CD1c-positive myeloid dendritic cell (primary cell): Measurements from ENCODE around the gene MAN1C1.

Experiments
- DNase-seq: peaks from one replicate; pipeline ENCODE4 v3.0.0-alpha.2; 2016; ENCODE audit errors: extremely low spot score

Gene MAN1C1

DNA sequence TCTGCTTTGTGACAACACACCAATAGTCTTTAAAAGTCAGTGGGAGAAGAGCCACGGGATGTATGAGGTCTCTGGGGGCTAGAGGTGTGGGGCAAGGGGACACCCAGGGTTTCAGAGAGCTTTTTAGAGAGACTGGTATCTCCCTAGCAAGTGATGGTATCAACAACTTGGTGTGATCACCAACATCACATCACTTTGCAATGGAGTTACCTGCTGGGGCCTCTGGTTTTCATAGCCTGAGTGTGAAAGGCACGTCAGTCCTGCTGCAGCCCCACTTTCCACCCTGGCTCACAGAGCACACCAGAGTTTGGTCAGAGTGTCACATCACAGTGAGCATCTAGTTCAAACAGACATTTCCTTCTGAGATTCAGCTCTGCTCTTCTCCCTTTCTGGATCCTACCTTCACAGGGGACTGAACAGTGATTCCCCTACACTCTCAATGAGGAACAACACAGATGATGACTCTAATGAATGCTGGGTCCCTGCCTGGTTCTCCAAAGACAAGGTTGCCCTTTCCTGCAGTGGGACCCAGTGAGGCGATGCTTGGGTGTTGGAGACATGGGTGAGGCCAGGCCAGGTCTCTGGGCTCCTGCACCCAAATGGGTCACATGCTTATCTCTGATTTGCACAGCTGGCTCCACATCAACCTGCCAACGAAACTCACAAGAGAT lies 2.0 kb upstream of the MAN1C1 start:
- DNase-seq: no peak

GRCh38 chr1:25615172-25615541 lies 1.4 kb upstream of the MAN1C1 start:
- DNase-seq: no peak

DNA sequence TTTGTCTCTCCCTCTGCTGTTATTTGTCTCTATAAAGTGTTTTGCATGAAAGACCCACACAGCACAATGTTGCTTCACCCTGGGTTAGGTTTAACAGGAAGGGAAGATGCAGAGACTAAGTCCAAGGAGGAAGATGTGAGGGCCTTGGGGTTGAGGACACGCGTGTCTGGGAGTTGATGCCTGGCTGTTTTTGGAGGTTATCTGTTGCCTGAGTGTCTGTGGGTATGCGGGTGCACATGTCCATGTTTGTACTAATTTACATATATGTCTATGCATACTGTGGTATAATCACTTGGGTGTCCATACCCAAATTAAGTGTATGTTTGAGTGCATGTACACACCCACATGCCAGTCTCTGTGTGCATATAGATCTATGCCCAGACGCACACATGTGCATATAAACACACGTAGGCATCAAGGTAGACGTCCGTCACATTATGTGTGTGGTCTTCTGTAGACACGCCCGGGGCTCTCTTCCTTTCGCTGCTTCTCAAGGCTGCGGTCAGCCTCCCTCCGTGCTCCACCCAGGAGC lies 962 bp upstream of the MAN1C1 start:
- DNase-seq: no peak

- DNase-seq: no peak
These were observed 515 bp downstream of the MAN1C1 start for GRCh38 chr1:25616987-25617624.

DNA sequence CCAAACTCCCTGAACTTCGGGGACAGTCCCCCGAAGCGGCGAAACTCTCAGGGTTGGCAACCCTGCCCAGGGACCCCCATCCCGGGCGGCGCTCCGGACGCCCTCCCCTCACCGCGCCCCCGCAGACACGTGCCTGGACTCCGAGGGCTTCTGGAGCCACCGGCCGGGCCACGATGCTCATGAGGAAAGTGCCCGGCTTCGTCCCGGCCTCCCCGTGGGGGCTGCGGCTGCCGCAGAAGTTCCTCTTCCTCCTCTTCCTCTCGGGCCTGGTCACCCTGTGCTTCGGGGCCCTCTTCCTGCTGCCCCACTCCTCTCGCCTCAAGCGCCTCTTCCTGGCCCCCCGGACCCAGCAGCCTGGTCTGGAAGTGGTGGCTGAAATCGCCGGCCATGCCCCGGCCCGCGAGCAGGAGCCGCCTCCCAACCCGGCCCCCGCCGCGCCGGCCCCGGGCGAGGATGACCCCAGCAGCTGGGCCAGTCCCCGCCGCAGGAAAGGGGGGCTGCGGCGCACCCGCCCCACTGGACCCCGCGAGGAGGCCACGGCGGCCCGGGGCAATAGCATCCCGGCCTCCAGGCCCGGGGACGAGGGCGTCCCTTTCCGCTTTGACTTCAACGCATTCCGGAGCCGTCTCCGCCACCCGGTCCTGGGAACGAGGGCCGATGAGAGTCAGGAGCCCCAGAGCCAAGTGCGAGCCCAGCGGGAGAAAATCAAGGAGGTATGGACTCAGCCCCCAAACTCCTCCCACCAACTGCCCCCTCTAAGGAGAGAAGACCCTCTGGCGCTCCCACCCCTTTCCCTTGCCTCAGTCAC lies 1.2 kb downstream of the MAN1C1 start:
- DNase-seq: peak; percentile 56

- DNase-seq: no peak
These were observed 1.8 kb downstream of the MAN1C1 start for GRCh38 chr1:25618433-25618808.

GRCh38 chr1:25619101-25619890 lies 2.7 kb downstream of the MAN1C1 start:
- no peak for DNase-seq

DNA sequence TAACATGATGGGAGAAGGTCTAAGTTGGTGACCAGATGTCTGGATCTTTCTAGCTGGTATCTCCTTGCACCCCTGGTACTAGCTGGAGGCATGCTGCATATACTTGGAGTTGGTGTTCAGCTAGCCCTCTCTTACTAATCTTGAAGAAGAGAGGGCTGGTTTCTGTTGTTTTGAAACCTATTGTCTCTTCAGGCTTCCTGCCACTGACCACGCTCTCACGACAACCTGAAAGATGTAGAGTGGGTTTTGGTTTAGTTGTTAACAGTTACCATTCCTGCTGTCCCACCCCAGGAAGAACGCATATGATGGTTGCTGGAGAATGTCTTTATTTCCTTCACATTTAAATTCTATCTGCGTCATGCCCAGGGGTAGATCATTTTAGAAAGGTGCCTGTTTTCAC lies 3.6 kb downstream of the MAN1C1 start:
- no peak for DNase-seq

- no peak for DNase-seq
These were observed 4.2 kb downstream of the MAN1C1 start for GRCh38 chr1:25620701-25621350.

DNA sequence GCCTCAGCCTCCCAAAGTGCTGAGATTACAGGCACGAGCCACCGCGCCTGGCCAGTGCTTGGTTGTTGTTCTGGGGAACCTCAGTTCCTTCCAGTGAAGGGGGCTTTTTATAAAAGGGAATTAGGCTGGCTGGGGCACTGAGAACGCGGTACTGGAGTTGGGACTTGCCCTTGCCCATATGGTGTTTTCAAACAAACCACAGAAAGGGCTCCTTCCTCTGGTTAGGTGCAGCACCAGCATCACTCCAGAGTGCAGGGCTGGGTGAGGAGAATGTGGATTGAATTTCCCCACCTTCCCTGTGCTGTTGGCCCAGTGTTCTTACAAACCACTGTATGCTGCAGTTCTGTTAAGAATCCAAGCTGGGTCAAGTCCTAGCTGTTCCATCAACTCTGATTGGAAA lies 5.3 kb downstream of the MAN1C1 start:
- no peak for DNase-seq

DNA sequence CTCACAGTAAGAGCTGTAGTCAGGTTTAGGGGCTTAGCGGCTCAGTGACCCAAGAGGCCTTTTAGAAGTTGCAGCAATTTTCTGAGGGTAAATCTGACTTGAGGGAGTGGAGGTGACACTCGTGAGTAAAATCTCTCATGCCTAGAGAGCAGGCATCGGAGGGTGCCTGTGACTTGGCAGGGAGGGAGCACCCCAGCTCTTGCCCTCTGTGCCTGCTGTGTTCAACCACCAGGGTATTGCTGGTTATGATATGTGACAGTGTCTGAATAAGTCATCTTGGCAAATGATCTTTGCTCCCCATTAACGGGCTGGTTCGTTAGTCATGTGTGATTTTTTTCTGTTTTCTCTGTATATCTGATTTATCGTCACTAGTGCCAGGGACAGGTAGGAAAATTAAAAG lies 5.9 kb downstream of the MAN1C1 start:
- DNase-seq: no peak

GRCh38 chr1:25623007-25623406 lies 6.4 kb downstream of the MAN1C1 start:
- no peak for DNase-seq

GRCh38 chr1:25623731-25624130 lies 7.1 kb downstream of the MAN1C1 start:
- DNase-seq: no peak

- no peak for DNase-seq
These were observed 7.6 kb downstream of the MAN1C1 start for GRCh38 chr1:25624156-25624555.

DNA sequence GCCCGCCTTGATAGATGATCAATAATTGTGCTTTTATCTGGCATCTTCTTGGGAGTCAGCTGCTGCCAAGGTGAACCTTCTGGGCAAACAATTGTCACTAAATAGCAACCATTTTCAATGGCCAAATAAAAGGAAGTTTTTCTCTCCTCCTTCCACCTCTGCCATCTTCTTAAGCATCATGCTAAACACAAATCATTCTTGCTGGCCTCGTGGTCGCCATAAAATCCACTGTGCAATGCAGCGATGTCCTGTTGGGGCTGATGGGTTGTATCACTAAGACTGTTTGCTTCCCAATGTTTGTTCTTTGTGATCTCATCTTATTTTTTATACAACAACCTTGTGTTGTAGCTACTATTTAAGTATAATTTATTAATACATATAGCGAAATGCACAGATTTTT lies 8.0 kb downstream of the MAN1C1 start:
- DNase-seq: no peak

DNA sequence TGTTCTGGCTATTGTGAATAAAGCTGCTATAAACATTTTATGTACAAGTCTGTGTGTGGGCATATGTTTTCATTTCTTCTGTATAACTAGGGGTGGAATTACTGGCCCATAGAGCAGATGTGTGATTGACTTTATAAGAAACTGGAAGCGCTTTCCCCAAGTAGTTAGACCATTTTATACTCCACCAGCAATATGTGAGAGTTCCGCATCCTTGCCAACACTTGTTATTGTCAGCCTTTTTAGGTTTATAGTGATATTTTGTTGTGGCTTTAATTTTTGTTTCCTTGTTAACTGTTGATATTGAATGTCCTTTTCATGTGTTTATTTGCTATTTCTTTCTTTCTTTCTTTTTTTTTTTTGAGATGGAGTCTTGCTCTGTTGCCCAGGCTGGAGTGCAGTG lies 9.4 kb downstream of the MAN1C1 start:
- DNase-seq: no peak

DNA sequence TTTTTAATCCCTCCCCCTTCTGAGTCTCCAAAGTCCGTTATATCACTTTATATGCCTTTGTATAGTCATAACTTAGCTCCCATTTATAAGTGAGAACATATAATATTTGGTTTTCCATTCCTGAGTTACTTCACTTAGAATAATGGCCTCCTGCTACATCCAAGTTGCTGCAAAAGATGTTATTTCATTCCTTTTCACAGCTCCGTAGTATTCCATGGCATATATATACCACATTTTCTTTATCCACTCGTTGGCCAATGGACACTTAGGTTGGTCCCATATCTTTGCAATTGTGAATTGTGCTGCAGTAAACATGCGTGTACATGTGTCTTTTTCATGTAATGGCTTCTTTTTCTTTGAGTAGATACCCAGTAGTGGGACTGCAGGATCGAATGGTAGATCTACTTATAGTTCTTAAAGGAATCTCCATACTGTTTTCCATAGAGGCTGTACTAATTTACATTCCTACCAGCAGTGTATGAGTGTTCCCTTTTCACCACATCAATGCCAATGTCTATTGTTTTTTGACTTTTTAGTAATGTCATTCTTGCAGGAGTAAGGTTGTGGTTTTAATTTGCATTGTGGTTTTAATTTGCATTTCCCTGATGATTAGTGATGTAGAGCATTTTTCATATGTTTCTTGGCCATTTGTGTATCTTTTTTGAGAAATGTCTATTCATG lies 12.3 kb downstream of the MAN1C1 start:
- no peak for DNase-seq

GRCh38 chr1:25629836-25630235 lies 13.2 kb downstream of the MAN1C1 start:
- DNase-seq: no peak

DNA sequence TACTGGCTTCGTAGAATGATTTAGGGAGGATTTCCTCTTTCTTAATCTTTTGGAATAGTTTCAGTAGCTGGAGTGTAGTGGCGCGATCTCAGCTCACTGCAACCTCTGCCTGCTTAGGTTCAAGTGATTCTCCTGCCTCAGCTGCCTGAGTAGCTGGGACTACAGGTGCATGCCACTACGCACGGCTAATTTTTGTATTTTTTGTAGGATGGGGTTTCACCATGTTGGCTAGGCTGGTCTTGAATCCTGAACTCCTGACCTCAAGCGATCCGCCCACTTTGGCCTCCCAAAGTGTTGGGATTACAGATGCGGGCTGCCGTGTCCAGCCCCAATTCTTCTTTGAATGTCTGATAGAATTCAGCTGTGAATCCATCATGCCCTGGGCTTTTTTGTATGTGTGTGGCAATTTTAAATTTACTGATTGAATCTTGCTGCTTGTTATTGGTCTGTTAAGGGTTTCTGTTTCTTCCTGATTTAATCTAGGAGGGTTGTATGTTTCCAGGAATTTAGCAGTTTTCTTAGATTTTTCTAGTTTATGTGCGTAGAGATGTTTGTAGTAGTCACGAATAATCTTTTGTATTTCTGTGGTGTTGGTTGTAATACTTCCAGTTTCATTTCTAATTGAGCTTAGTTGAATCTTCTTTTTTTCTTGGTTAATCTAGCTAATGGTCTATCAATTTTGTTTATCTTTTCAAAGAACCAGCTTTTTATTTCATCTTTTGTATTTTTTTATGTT lies 15.3 kb downstream of the MAN1C1 start:
- DNase-seq: no peak

DNA sequence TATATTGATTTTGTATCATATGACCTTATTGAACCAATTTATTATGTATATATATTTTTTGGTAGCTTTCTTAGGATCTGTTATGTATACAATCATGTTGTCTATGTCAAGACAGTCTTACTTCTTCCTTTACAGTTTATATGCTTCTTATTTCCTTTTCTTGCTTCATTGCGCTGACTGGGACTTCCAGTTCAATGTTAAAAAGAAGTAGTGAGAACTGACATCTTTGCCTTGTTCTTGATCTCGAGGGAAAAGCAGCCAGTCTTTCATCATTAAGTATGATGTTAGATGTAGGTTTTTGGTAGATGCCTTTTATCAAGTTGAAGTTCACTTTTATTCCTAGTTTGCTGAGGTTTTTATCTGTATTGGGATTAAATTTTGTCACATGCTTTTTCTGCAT lies 17.5 kb downstream of the MAN1C1 start:
- DNase-seq: no peak
